Thyroid gland (tissue), 4 donors: ENCODE measurements around the gene EML1. TPM values are rescaled to one million over a fixed set of nuclear protein-coding genes. Genes with fewer than 3 reads are reported as not detected.

ENCODE experiments used
- DNase-seq, 2 donors: peaks; one replicate each; pipeline ENCODE4 v3.0.0-alpha.2; 2019
- H3K27ac ChIP-seq, 3 donors: fragments of 200-600 bp; sonication (generic); 1 replicate in 2 of 3; 2 replicates in 1 of 3; pipeline ENCODE4 v1.5.1; 2016 to 2019; ENCODE audit warnings: mild to moderate bottlenecking in 1 of 3, moderate library complexity in 1 of 3
- H3K27me3 ChIP-seq: fragments of 200-600 bp; sonication (generic); one replicate; pipeline ENCODE4 v1.5.1; 2019
- H3K36me3 ChIP-seq, 2 donors: fragments of 200-600 bp; sonication (generic); one replicate each; pipeline ENCODE4 v1.5.1; 2016 to 2019
- H3K4me1 ChIP-seq, 2 donors: fragments of 200-600 bp; sonication (generic); one replicate each; pipeline ENCODE4 v1.5.1; 2017 to 2019
- H3K4me3 ChIP-seq, 3 donors: fragments of 200-600 bp; sonication (generic); replicated peaks in 1 of 3; 1 replicate in 2 of 3; 2 replicates in 1 of 3; pipeline ENCODE4 v1.5.1; 2016; ENCODE audit warnings: mild to moderate bottlenecking in 1 of 3
- H3K9me3 ChIP-seq: fragments of 200-600 bp; sonication (generic); one replicate; pipeline ENCODE4 v1.5.1; 2017
- POLR2A ChIP-seq, 2 donors: fragments of 450-650 bp; IDR thresholded peaks; one replicate each; pipeline ENCODE4 v1.6.1; 2017; ENCODE audit warnings: antibody characterized with exemption in 2 of 2, mild to moderate bottlenecking in 2 of 2, moderate library complexity in 1 of 2
- WGBS, 2 donors: methylation state at CpG; one replicate each; pipeline ENCODE4 v1.1.5; 2017; 5-methylcytosine and 5-hydroxymethylcytosine counted together
- intact Hi-C: fragments of 100-400 bp; cut with DNase I; formaldehyde crosslinking; loops from one replicate; pipeline ENCODE4 v1.15.1; 2023
- total RNA-seq, 4 donors: library from RNA; depleted of rRNA; stranded (reverse); fragments of >200 nt; gene quantifications; one replicate each; pipeline ENCODE4 v1.2.3, GENCODE V29; 2016
- TF ChIP-seq, protein P1 (sequence below), 6 experiments: fragments of 200-600 bp in 3 of 6; fragments of 450-650 bp in 3 of 6; sonication (generic) in 3 of 6; IDR thresholded peaks; one replicate each; pipeline ENCODE4 v1.5.1; 2016 to 2019; ENCODE audit warnings: antibody characterized with exemption in 6 of 6, mild to moderate bottlenecking in 2 of 6, inconsistent platforms in 1 of 6, moderate library complexity in 1 of 6

The EML1 gene
- total RNA-seq, 4 donors from 2014 or later: 24.2 to 58.7 (median 37.9) TPM

DNA sequence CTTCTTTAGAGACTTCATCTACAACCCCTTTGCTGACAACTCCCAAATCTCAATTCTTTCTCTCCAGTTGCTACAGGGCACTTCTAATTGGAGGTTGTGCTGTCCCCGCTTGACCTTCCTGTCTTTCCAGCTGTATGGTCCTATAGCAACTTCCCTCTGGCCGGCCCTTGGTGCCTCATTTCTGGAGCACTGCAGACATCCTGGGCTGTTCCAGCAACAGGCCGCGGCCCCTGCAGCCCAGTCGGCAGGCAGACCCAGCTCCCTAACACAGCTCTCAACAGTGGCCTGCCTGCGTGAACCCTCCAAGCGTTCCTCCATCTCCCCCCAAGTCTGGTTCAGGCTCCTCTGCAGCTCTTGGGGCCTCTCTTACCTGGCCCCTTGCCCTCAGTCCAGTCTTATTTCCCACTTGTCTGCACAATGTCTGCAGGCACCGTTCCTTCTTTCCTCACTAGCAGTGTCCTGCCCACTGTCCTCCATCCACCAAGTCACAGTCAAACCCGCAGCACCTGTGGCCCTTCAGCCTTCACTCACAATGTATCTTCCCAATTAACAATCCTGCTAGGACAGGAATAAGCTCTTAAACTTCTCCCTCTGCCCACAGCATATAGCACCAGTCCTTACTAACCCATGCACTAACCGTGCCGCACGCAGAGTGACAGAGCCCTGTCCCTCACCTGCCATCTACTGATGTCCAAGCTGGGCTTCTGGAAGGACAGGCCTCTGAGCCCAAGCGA lies 1.6 kb upstream of the EML1 start:
- no peak for DNase-seq
- Histone ChIP-seq H3K27ac (no peak overlapping the region), H3K36me3 (no peaks in the 10 kb centered on the region), H3K9me3 (no peaks in the 10 kb centered on the region), H3K4me1 (peaks cover 14 to 27% of the 10 kb centered on the region in 2 donors), H3K27me3 (no peaks in the 10 kb centered on the region), H3K4me3 (no peak overlapping the region)
- TF ChIP-seq POLR2A (IDR thresholded peaks at IDR 0.05): no peak
- TF ChIP-seq, protein P1, sequence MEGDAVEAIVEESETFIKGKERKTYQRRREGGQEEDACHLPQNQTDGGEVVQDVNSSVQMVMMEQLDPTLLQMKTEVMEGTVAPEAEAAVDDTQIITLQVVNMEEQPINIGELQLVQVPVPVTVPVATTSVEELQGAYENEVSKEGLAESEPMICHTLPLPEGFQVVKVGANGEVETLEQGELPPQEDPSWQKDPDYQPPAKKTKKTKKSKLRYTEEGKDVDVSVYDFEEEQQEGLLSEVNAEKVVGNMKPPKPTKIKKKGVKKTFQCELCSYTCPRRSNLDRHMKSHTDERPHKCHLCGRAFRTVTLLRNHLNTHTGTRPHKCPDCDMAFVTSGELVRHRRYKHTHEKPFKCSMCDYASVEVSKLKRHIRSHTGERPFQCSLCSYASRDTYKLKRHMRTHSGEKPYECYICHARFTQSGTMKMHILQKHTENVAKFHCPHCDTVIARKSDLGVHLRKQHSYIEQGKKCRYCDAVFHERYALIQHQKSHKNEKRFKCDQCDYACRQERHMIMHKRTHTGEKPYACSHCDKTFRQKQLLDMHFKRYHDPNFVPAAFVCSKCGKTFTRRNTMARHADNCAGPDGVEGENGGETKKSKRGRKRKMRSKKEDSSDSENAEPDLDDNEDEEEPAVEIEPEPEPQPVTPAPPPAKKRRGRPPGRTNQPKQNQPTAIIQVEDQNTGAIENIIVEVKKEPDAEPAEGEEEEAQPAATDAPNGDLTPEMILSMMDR (IDR thresholded peaks at IDR 0.05): no peak
- 71 to 73% methylated on average over 13 of the region's 13 CpGs for WGBS, 2 donors
- intact Hi-C loops: loop anchor here (5.0 to 10.0 kb wide), 2 partner anchors 59 to 93 kb away; no protein-coding TSS in a partner anchor

DNA sequence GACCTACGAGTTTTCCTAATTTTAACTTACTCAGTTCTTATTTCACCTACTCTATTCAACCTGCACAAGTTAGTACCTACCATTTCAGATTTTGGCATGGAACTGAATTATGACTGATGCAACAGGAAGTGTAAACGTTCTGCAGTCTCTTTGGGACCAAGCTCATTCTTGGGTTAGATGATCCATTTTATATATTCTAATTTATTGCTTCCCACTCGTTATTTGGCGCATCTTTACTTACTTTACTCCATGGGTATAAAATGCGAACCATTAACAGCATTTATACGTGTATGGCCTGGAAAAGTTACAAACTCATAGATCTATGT lies 1.0 kb upstream of the EML1 start:
- WGBS, 2 donors: 79 to 81% methylated on average over 6 of the region's 6 CpGs
- Histone ChIP-seq H3K36me3 (no peaks in the 10 kb centered on the region), H3K4me1 (peaks cover 15 to 27% of the 10 kb centered on the region in 2 donors), H3K9me3 (no peaks in the 10 kb centered on the region), H3K27me3 (no peaks in the 10 kb centered on the region), H3K27ac (peak overlapping the region in 1 of 3 donors; percentile 73), H3K4me3 (peak overlapping the region in 1 of 3 donors; percentile 40)
- no peak for DNase-seq
- no peak for TF ChIP-seq POLR2A (IDR thresholded peaks at IDR 0.05)
- intact Hi-C loops: loop anchor here (5.0 to 10.0 kb wide), 2 partner anchors 60 to 93 kb away; no protein-coding TSS in a partner anchor

DNA sequence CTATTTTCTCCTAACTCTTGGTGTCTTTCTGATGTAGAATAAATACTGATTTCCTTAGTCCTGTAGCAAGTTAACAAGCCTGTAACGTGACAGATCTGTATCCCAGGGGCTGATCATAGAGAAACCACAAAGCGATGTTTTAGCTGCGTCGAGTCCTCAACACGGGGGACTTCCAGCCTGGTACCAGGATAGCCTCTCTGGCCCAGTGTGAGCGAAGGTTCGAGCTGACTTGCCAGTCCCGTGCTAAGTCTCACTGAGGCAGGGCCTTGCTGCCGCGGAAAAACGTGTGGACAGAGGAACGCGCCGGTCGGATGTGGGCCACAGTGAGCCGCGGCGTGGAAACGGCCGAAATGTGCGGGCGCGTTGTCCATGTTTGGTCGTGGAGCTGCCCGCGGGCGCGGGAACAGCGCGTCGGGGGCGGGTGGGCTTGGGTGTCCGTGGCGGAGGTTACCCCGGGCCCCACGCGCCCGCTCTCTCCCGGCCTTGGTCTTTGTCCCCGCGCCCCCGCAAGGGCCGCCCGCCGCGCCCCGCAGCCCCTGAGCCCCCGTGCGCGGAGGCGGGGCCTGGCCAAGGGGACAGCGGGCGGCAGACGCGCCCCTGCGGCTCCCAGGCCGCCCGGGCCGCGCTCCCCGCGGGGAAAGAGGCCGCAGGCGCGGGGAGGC lies 531 bp upstream of the EML1 start:
- no peak for TF ChIP-seq POLR2A (IDR thresholded peaks at IDR 0.05)
- TF ChIP-seq, protein P1 (IDR thresholded peaks at IDR 0.05): no peak
- 31 to 39% methylated on average over 7 to 16 of the region's 65 CpGs for WGBS, 2 donors
- Histone ChIP-seq H3K27me3 (no peaks in the 10 kb centered on the region), H3K36me3 (no peaks in the 10 kb centered on the region), H3K4me3 (peak overlapping the region in 1 of 3 donors; percentile 40), H3K4me1 (peaks cover 15 to 27% of the 10 kb centered on the region in 2 donors), H3K9me3 (no peaks in the 10 kb centered on the region), H3K27ac (peak overlapping the region; percentile 46 to 75 (median 73))
- intact Hi-C loops: loop anchor here (5.0 to 10.0 kb wide), 2 partner anchors 60 to 92 kb away; no protein-coding TSS in a partner anchor
- peak; percentile 18 to 40 for DNase-seq

DNA sequence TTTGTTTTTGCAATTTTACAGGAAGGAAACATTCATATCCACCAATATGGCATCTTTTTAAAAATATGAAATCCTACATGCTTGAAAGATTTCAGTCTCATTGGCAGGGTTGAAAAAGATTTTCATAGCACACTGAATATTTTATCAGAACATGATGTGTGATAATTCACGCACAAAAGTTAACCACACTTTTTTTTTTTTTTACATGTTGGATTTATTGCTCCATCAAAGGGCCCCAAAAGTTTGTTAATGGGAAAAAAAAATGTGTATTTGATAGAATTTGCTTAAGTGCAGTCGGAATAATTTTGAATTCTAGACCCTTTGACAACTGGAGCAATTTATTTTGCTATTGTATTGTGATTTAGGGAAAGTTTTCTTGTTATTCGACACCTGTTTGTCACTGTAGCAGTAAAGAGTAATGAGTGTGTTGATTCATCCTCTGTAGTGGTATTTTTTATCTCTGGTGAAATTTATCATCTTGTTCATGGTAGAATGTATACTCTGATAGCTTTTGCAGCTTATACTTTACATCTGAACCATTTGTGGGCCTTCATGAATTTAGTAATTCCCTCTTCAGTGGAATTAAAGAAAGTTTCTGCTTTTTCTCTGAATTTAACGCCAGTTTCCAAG lies 1.1 kb downstream of the EML1 start:
- TF ChIP-seq, protein P1 (IDR thresholded peaks at IDR 0.05): no peak
- no peak for TF ChIP-seq POLR2A (IDR thresholded peaks at IDR 0.05)
- 74 to 80% methylated on average over 4 of the region's 4 CpGs for WGBS, 2 donors
- Histone ChIP-seq H3K36me3 (no peaks in the 10 kb centered on the region), H3K27me3 (no peaks in the 10 kb centered on the region), H3K27ac (peak overlapping the region in 1 of 3 donors; percentile 10), H3K9me3 (no peaks in the 10 kb centered on the region), H3K4me1 (peaks cover 15 to 27% of the 10 kb centered on the region in 2 donors), H3K4me3 (peak overlapping the region in 1 of 3 donors; percentile 17)
- intact Hi-C loops: loop anchor here (5.0 to 10.0 kb wide), 2 partner anchors 62 to 91 kb away; no protein-coding TSS in a partner anchor
- no peak for DNase-seq

DNA sequence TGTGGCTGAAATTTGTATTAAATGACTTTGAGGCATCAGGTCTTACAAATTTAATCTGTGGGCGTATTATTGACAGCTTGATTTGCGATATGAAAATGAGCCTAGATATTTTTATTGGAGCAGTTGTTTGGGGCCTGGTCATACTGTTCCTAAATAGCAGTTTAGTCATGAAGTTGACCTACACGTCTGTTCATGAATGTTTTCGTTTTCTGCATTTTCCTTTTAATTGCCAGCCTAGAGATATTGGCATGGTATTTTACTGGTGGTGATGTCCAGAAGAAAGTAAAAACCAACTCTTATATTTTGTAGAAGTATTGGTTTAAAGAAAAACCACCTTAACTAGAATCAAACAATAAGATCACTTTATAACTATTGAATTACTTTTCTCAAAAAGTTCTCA lies 1.8 kb downstream of the EML1 start:
- no peaks in the 10 kb centered on the region for H3K9me3 ChIP-seq
- no peak for DNase-seq
- no peaks in the 10 kb centered on the region for H3K36me3 ChIP-seq
- peaks cover 15 to 27% of the 10 kb centered on the region in 2 donors for H3K4me1 ChIP-seq
- no peaks in the 10 kb centered on the region for H3K27me3 ChIP-seq
- intact Hi-C loops: loop anchor here (10.0 kb wide), 1 partner anchor 90 kb away; no protein-coding TSS in a partner anchor
- 85 to 86% methylated on average over 4 of the region's 4 CpGs for WGBS, 2 donors
- H3K27ac ChIP-seq: no peak overlapping the region
- no peak overlapping the region for H3K4me3 ChIP-seq
- TF ChIP-seq, protein P1 (IDR thresholded peaks at IDR 0.05): no peak
- no peak for TF ChIP-seq POLR2A (IDR thresholded peaks at IDR 0.05)
